Gastrocnemius medialis (tissue), 4 donors: ENCODE data around the gene ATG7. TPM values are rescaled to one million over a fixed set of nuclear protein-coding genes. Genes with fewer than 3 reads are reported as not detected.

Experiments
- ATAC-seq, 2 donors: fragments of 150-250 bp; one replicate each; pipeline ENCODE4 v1.9.1; 2016
- DNase-seq, 2 donors: peaks; one replicate each; pipeline ENCODE4 v3.0.0-alpha.2; 2019
- H3K27ac ChIP-seq, 4 donors: fragments of 200-600 bp; sonication (generic); 1 replicate in 1 of 4; 2 replicates in 3 of 4; pipeline ENCODE4 v1.5.1; 2016 to 2018; ENCODE audit warnings: mild to moderate bottlenecking in 2 of 4, moderate library complexity in 1 of 4
- H3K27me3 ChIP-seq, 3 donors: fragments of 200-600 bp; sonication (generic) in 2 of 3; 1 replicate in 1 of 3; 2 replicates in 2 of 3; pipeline versions ENCODE4 v1.5.1 to v1.6.0; 2016 to 2019; ENCODE audit warnings: mild to moderate bottlenecking in 1 of 3, moderate library complexity in 1 of 3
- H3K36me3 ChIP-seq, 2 donors: fragments of 200-600 bp; sonication (generic) in 1 of 2; one replicate each; pipeline ENCODE4 v1.5.1; 2017 to 2018
- H3K4me1 ChIP-seq, 2 donors: fragments of 200-600 bp; sonication (generic) in 1 of 2; one replicate each; pipeline ENCODE4 v1.5.1; 2016 to 2017; ENCODE audit warnings: mild to moderate bottlenecking in 2 of 2
- H3K4me3 ChIP-seq, 4 donors: fragments of 200-600 bp; sonication (generic) in 3 of 4; 1 replicate in 1 of 4; 2 replicates in 3 of 4; pipeline ENCODE4 v1.5.1; 2016 to 2019; ENCODE audit warnings: mild to moderate bottlenecking in 2 of 4
- H3K9me3 ChIP-seq, 3 donors: fragments of 200-600 bp; sonication (generic) in 2 of 3; 1 replicate in 1 of 3; 2 replicates in 2 of 3; pipeline ENCODE4 v1.5.1; 2016 to 2019
- POLR2A ChIP-seq, 2 donors: fragments of 450-650 bp; IDR thresholded peaks; one replicate each; pipeline ENCODE4 v1.6.1; 2017; ENCODE audit warnings: antibody characterized with exemption in 2 of 2, mild to moderate bottlenecking in 2 of 2, moderate library complexity in 2 of 2
- in situ Hi-C, 4 donors: fragments of 200-750 bp; cut with MboI; loops; one replicate each; pipeline versions ENCODE4 v1.15.0 to v1.8.0; 2017; ENCODE audit warnings: low sequenced_read_pairs in 4 of 4
- intact Hi-C: fragments of 100-400 bp; cut with DNase I; formaldehyde crosslinking; loops from one replicate; pipeline ENCODE4 v1.15.1; 2023; ENCODE audit warnings: low total_unique reads
- total RNA-seq, 4 donors: library from RNA; depleted of rRNA; stranded (reverse); fragments of >200 nt; gene quantifications; one replicate each; pipeline versions ENCODE4 v1.1.0 to v1.2.3, GENCODE V29; 2016
- TF ChIP-seq, protein P1 (sequence below), 5 experiments: fragments of 450-650 bp in 3 of 5; fragments of 200-600 bp in 2 of 5; sonication (generic) in 2 of 5; IDR thresholded peaks in 4 of 5; conservative IDR thresholded peaks in 1 of 5; 1 replicate in 4 of 5; 2 replicates in 1 of 5; pipeline ENCODE4 v1.5.1; 2016 to 2019; ENCODE audit warnings: antibody characterized with exemption in 5 of 5, mild to moderate bottlenecking in 3 of 5, moderate library complexity in 3 of 5

The ATG7 gene
- total RNA-seq, 4 donors from 2014 or later, result 13.5 to 29.2 (median 15.0) TPM

DNA sequence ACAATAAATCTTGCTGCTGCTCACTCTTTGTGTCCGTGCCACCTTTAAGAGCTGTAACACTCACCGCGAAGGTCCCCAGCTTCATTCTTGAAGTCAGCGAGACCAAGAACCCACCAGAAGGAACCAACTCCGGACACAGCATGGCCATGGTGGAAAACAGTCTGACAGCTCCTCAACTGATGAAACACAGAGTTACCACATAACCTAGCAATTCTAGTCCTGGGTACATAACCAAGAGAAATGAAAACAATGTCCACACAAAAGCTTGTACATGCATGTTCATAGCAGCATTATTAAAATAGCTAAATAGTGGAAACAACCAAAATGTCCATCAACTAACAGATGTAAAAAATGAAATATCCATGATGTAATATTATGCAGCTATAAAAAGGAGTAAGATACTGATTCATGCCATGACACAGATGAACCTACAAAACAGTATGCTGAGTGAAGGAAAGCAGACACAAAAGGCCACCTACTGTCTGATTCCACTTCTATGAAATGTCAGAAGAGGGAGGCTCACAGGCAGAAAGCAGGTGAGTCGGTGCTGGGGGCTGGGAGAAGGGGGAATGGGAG lies 334.8 kb downstream of the ATG7 start:
- in situ Hi-C loops (no loop called here), intact Hi-C loops (no loop called here)
- Histone ChIP-seq H3K36me3 (no peaks in the 10 kb centered on the region), H3K4me1 (peaks cover 71 to 95% of the 10 kb centered on the region in 2 donors), H3K9me3 (no peaks in the 10 kb centered on the region), H3K27me3 (no peaks in the 10 kb centered on the region), H3K27ac (peak overlapping the region; percentile 11 to 60 (median 45)), H3K4me3 (no peak overlapping the region)
- TF ChIP-seq, protein P1, sequence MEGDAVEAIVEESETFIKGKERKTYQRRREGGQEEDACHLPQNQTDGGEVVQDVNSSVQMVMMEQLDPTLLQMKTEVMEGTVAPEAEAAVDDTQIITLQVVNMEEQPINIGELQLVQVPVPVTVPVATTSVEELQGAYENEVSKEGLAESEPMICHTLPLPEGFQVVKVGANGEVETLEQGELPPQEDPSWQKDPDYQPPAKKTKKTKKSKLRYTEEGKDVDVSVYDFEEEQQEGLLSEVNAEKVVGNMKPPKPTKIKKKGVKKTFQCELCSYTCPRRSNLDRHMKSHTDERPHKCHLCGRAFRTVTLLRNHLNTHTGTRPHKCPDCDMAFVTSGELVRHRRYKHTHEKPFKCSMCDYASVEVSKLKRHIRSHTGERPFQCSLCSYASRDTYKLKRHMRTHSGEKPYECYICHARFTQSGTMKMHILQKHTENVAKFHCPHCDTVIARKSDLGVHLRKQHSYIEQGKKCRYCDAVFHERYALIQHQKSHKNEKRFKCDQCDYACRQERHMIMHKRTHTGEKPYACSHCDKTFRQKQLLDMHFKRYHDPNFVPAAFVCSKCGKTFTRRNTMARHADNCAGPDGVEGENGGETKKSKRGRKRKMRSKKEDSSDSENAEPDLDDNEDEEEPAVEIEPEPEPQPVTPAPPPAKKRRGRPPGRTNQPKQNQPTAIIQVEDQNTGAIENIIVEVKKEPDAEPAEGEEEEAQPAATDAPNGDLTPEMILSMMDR (IDR thresholded peaks at IDR 0.05 in 4 of 5, conservative IDR thresholded peaks at IDR 0.05 in 1 of 5), result no peak
- TF ChIP-seq POLR2A (IDR thresholded peaks at IDR 0.05), result no peak
- ATAC-seq (no peak), DNase-seq (no peak)

Other genes with a start within 250 kb of the ATG7 start
- gene HRH1, start 117.9 kb upstream of the ATG7 start, total RNA-seq, result 1 to 10 TPM in 2 of 4 donors, under 1 TPM in 2; 0.75 to 1.2 (median 0.98) TPM